Heart right ventricle (tissue), 16 donors: ENCODE measurements around the gene SYNM. TPM values are rescaled to one million over a fixed set of nuclear protein-coding genes. Genes with fewer than 3 reads are reported as not detected.

ENCODE experiments used
- ATAC-seq, 8 donors: fragments of 200-7000 bp; cut with Tn5 transposase; one replicate each; pipeline ENCODE4 v1.9.1; 2020; ENCODE audit warnings: mild to moderate bottlenecking in 8 of 8, moderate library complexity in 8 of 8, moderate number of reproducible peaks in 1 of 8
- DNase-seq, 2 donors: peaks; one replicate each; pipeline ENCODE4 v3.0.0-alpha.2; 2020
- H3K27ac ChIP-seq, 10 donors: fragments of 200-600 bp; sonication (generic) in 2 of 10; one replicate each; pipeline versions ENCODE4 v1.5.0 to v1.8.0; 2020 to 2022; ENCODE audit warnings: mild to moderate bottlenecking in 3 of 10
- H3K27me3 ChIP-seq, 7 donors: fragments of 200-600 bp; one replicate each; pipeline ENCODE4 v1.8.0; 2021 to 2022; ENCODE audit warnings: mild to moderate bottlenecking in 2 of 7
- H3K36me3 ChIP-seq, 9 donors: fragments of 200-600 bp; sonication (generic) in 1 of 9; one replicate each; pipeline versions ENCODE4 v1.5.0 to v1.8.0; 2020 to 2022; ENCODE audit warnings: mild to moderate bottlenecking in 2 of 9
- H3K4me1 ChIP-seq, 9 donors: fragments of 200-600 bp; sonication (generic) in 1 of 9; one replicate each; pipeline versions ENCODE4 v1.5.0 to v1.8.0; 2020 to 2022; ENCODE audit warnings: mild to moderate bottlenecking in 4 of 9
- H3K4me3 ChIP-seq, 10 donors: fragments of 200-600 bp; sonication (generic) in 2 of 10; one replicate each; pipeline versions ENCODE4 v1.5.0 to v1.8.0; 2020 to 2022; ENCODE audit warnings: mild to moderate bottlenecking in 7 of 10, moderate library complexity in 2 of 10
- H3K9me3 ChIP-seq, 11 donors: fragments of 200-600 bp in 10 of 11; sonication (generic) in 2 of 11; one replicate each; pipeline versions ENCODE4 v1.5.0 to v1.8.0; 2013 to 2022; ENCODE audit warnings: mild to moderate bottlenecking in 2 of 11, control low read depth in 1 of 11, moderate library complexity in 1 of 11
- CTCF ChIP-seq, 9 donors: fragments of 200-600 bp; sonication (generic) in 2 of 9; IDR thresholded peaks; one replicate each; pipeline versions ENCODE4 v1.5.0 to v1.8.0; 2021 to 2022; ENCODE audit warnings: antibody characterized with exemption in 9 of 9, mild to moderate bottlenecking in 5 of 9, moderate library complexity in 1 of 9
- WGBS, 2 donors: extraction: QIAGEN DNeasy Blood & Tissue Kit; methylation state at CpG; one replicate each; pipeline ENCODE4 v1.1.7; 2013; ENCODE audit warnings: inconsistent platforms in 1 of 2; 5-methylcytosine and 5-hydroxymethylcytosine counted together
- intact Hi-C, 10 donors: fragments of 100-400 bp; cut with DNase I; formaldehyde crosslinking; loops; one replicate each; pipeline versions ENCODE4 v1.11.1 to v1.14.2; 2022
- polyA plus RNA-seq, 2 donors: library from polyadenylated mRNA; stranded (reverse); fragments of 200-250 nt; gene quantifications; one replicate each; pipeline ENCODE4 v1.2.3, GENCODE V29; 2013
- total RNA-seq, 10 donors: library from RNA; stranded (reverse); fragmentation: NEBNext Ultra II Directional in 3 of 10; extraction: Animal tissue kit (Norgen Biotek cat#: 25700) in 3 of 10; gene quantifications; one replicate each; pipeline versions ENCODE4 v1.2.1 to v1.2.4, GENCODE V29; 2021 to 2023
- donor health status: Arrhythmogenic right ventricular cardiomyopathy.
- donor health status: ischemic (EF 13 %, LVEDD 7.1; RV severe dilation, severe dysfunction).
- donor health status: healthy with polysubstance abuse.
- donor health status: DM: no; HTN: yes; CAD: no.
- donor health status: DM: no; HTN: no; CAD: no.
- donor health status: ischemic (EF 25% LVEDD 6.9; RV normal size, moderate dysfunction).
- donor health status: ischemic (EF 25% LVEDD 5.7; RV mildly dilated, moderate dysfunction).
- donor health status: healthy.
- donor health status: DM: yes; HTN: yes; CAD: no.
- donor health status: Ischemic cardiomyopathy.
- donor health status: ischemic (EF 35%, LVEDD 5.7; RV mildly dilated, moderate dysfunction).
- donor health status: nonischemic (EF 11% LVEDD 7.7; RV severe dilation, severe dysfunction).
- donor health status: DM: yes; HTN: yes; CAD: no.
- donor health status: PGD.
- donor health status: ischemic (EF 29% LVEDD 5.4; RV normal size, mild dysfunction).
- donor health status: nonischemic (EF 23%, LVEDD 6.1; RV moderate dilation, normal function).

The SYNM gene
- total and polyA plus RNA-seq, 12 donors, result 59.4 to 456 (median 350) TPM

- DNase-seq, result no peak
- Histone ChIP-seq H3K9me3 (no peaks in the 10 kb centered on the region), H3K36me3 (peaks cover 0 to 44% (median 8%) of the 10 kb centered on the region in 9 donors), H3K27me3 (no peaks in the 10 kb centered on the region), H3K4me3 (peak overlapping the region in 8 of 10 donors; percentile 7 to 44 (median 30)), H3K27ac (peak overlapping the region; percentile 67 to 97 (median 90)), H3K4me1 (peaks cover 33 to 87% (median 57%) of the 10 kb centered on the region in 9 donors)
- intact Hi-C loops, result loop anchor here in 2 of 10 donors (5.0 to 10.0 kb wide), 2 partner anchors 49 to 52 kb away; no protein-coding TSS in a partner anchor
- peak in 1 of 9 donors; percentile 10 for TF ChIP-seq CTCF (IDR thresholded peaks at IDR 0.05)
- ATAC-seq, result peak in 3 of 8 donors; percentile 25 to 47 (median 39)
- WGBS, 2 donors, result 37 to 39% methylated on average over 22 of the region's 22 CpGs
Measured at GRCh38 chr15:99122831-99123712, 18.2 kb downstream of the SYNM start.

- Histone ChIP-seq H3K9me3 (no peaks in the 10 kb centered on the region), H3K27ac (peak overlapping the region; percentile 67 to 97 (median 90)), H3K4me3 (peak overlapping the region in 9 of 10 donors; percentile 1 to 44 (median 28)), H3K27me3 (no peaks in the 10 kb centered on the region), H3K36me3 (peaks cover 0 to 44% (median 8%) of the 10 kb centered on the region in 9 donors), H3K4me1 (peaks cover 33 to 79% (median 51%) of the 10 kb centered on the region in 9 donors)
- ATAC-seq, result peak; percentile 81 to 92 (median 90)
- TF ChIP-seq CTCF (IDR thresholded peaks at IDR 0.05), result no peak
- DNase-seq, result peak; percentile 82 to 86
- 9 to 10% methylated on average over 20 of the region's 20 CpGs for WGBS, 2 donors
- intact Hi-C loops, result loop anchor here in 2 of 10 donors (5.0 to 10.0 kb wide), 2 partner anchors 48 to 51 kb away; no protein-coding TSS in a partner anchor
Measured at GRCh38 chr15:99123713-99124451, 19.0 kb downstream of the SYNM start.

- 72 to 74% methylated on average over 8 of the region's 8 CpGs for WGBS, 2 donors
- peak overlapping the region in 3 of 10 donors; percentile 1 to 38 (median 12) for H3K4me3 ChIP-seq
- ATAC-seq, result peak in 3 of 8 donors; percentile 3 to 8 (median 7)
- intact Hi-C loops, result loop anchor here in 2 of 10 donors (5.0 to 10.0 kb wide), 2 partner anchors 48 to 50 kb away; no protein-coding TSS in a partner anchor
- H3K27ac ChIP-seq, result peak overlapping the region; percentile 67 to 97 (median 90)
- peaks cover 0 to 45% (median 8%) of the 10 kb centered on the region in 9 donors for H3K36me3 ChIP-seq
- H3K27me3 ChIP-seq, result no peaks in the 10 kb centered on the region
- H3K9me3 ChIP-seq, result no peaks in the 10 kb centered on the region
- TF ChIP-seq CTCF (IDR thresholded peaks at IDR 0.05), result no peak
- peaks cover 28 to 74% (median 49%) of the 10 kb centered on the region in 9 donors for H3K4me1 ChIP-seq
- DNase-seq, result no peak
Measured at GRCh38 chr15:99124641-99125040, 19.8 kb downstream of the SYNM start.
